GM21717 (cell line): ENCODE results near the gene PTPRN2.
"Not testable (repeated sequence)": the region's sequence is repeated elsewhere in the genome, so short reads cannot be mapped to it uniquely, and the experiment has no call there.

ENCODE experiments used
- ATAC-seq: cut with Tn5 transposase; IDR thresholded peaks from one replicate; pipeline ENCODE4 v1.9.1; 2021; ENCODE audit warnings: mild to moderate bottlenecking, moderate library complexity; ENCODE audit not compliant: unreplicated experiment

PTPRN2 gene

DNA sequence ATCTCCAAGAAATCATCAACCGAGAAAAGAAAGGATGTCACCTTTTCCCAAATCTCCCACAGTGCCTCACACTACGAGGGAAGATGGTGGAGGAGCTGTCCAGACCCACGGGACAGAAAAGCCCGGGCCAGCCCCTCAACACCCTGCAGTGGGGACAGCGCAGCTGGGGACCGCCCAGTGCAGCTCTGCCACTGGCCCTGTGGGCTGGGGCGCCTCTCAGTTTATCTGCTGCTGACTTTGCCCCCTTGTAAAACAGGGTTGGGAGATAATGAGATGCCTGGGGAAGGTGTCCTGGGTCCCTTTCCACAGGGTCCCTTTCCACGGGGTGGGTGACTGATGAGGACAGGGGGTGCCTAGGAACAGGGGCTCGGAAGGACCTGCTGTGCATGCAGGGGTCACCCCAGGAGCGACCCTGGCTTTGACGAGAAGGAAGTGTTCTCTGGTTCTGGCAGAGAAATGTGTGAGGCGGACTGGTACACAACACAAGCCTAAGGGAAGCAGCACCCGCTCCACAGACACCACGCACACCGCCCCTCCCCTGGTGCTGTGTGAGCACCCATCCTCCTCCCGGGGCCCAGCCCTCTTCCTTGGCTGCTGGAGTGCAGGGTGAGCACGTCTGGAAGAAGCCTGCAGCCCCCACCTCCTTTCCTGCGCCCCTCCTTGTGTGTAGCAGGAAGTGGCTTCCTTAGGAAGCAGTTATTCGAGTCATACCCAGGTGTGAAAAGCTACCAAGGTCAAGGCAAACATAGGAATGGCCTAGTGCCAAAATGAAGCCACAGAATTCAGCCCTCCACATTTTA lies 911.0 kb downstream of the PTPRN2 start:
- ATAC-seq, result no peak

DNA sequence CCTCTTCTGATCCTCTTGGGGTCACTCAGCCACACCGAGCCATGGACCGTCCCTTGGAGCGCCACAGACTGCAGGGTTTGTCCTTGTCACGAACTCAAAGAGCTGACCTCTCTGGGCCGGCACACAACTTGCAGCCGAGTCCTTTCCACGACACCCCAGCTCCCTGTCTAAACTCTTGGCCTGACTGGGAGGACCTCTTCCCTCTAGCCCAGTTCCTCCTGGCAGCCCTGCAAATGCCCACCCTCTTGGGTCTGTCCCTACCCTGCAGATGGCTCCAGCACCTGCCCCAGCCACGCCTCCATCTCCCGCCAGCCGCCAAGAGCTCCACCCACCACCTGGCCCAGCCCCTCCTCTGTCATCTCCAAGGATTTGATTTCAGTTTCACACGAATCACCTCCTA lies 911.6 kb downstream of the PTPRN2 start:
- no peak for ATAC-seq

DNA sequence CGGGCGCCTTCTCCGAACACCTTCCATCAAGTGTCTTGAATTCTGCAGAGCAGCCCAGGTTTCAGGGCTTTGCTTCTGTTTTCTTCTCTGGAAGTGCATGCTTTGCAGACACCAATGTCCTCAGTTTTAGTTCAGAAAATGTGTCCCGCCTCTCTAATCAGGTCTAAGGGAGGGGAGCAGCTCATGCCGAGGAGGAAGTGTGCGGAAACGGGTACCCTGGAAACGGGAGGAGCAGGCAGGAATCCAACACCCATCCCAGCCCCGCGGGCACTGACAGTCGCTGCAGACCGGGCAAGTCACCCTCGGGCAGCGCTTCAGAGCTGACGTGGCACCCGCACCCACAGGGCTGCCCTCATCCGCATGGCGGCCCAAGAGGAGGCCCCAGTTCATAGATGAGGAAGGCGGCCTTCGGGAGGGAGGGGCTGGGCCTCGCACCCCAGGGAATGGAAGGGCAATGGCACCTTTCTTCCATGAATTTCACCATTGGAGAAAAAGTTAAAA lies 912.1 kb downstream of the PTPRN2 start:
- ATAC-seq, result no peak

DNA sequence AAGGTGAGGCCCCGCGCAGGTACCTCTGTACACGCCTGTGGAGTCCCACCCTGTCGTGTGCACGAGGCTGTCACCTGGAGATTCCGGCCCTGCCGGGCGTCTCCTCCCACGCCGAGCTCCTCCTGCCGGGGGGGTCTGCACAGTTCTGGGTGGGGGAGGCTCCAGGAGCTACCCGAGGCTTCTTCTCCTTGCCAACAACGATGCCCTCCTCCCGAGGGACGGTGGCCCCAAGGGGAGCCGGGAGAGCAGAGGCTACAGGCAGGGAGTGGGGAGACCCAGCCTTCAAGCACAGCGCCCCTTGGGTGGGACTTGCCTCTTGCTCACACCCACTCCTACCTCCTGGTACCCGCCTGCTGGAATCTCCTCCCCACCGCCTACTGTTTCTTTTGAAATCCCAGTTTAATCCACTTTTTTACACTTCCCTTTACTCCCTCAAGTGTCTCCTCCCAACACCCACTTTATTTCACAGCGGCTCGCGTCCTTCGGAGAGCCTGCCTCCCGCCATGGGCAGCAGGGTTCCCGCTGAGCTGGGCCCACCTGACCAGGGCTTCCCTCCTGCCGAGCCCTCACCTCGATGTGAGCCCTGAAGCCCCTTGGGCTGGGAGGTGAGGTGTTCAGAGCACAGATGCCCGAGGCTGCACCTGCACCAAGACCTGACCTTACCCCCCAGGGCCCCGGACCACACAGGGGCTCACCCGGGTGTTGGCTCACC lies 912.8 kb downstream of the PTPRN2 start:
- ATAC-seq, result no peak

DNA sequence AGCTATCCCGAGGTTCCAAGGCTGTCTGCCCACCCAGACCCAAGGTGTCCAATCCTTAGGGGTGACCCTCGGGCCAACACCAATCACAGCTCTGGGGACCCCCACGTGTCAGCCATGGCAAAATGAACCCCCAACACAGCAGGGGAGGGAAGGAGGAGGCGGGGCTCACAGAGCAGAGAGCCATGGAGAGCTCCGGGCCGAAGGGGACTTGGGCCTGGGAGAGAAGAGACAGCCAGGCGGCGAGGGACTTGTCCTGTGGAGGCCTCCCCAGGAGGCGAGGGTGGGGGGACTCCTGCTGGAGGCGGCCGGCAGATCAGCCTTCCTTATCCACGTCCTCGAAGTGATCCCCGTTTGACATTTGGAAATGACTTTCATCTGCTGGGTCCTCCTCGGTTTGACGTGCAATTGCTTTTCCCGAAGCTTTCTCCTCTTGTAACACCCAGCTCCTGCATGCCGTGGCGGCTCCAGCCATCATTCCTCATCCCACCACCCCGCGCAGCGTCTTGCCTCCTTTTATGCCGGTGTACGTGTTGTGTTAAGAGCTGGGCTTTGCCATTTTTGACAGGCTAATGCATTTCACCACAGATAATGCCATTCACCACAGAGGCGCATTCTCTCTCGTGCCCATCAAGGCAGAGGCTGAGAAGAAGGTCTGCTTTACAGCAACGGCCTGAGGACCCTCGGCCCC lies 913.5 kb downstream of the PTPRN2 start:
- ATAC-seq, result no peak

DNA sequence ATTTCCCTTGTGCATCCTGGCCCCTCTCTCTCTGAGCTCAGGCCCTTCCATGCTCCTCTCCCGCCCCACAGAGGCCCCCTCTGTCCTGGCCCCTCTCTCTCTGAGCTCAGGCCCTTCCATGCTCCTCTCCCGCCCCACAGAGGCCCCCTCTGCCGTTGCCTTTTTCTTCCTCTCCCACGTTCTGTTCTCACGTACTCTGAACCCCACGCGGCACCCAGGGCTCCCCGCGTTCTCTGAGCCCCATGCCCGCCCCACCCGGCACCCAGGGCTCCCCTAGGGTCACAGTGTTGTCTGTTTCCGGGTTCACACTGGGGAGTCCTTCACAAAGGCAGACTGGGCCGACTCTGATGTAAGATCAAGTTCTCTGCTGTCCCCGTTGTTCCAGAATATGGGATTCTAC lies 914.0 kb downstream of the PTPRN2 start:
- no peak for ATAC-seq

DNA sequence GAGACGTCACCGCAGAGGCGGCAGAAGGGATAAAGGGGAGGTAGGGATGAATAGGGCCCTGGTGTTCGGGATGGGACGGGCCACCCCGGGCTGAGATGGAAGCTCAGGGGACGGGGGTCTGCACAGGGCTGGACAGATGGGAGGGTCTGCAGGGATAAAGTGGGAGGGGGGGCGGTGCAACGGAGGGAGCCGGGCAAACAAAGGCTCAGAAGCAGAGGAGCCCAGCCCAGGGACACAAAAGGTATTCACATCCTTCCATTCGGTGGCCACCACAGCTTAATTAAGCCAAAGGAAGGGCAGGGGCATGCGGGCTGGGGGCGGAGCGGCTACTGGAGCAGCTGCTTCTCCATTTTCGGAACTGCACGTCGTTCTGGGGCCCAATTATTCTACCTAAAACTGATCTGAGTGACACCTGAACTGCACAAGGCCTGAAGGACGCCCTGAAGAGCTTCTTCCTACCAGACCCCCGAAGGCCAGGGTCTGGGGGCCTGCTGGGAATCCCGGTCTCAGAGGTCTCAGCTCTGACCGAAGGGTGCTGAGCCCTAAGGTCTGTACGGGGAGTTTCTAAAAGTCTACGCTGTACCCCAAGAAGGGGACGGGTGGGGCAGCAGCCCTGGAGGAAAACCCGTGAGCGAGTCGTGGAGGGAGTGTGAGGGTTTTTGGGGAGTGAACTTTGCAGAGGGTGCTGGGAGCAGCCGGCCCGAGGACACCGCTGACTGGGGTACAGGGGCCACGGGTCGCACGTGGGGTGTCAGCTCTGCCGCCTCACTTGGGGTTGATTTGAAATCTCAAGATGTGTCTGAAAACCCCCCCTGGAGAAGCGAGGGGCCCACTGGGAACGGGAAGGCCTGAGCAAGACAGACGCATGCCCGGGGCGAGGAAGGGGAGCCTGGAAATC lies 916.0 kb downstream of the PTPRN2 start:
- no peak for ATAC-seq

DNA sequence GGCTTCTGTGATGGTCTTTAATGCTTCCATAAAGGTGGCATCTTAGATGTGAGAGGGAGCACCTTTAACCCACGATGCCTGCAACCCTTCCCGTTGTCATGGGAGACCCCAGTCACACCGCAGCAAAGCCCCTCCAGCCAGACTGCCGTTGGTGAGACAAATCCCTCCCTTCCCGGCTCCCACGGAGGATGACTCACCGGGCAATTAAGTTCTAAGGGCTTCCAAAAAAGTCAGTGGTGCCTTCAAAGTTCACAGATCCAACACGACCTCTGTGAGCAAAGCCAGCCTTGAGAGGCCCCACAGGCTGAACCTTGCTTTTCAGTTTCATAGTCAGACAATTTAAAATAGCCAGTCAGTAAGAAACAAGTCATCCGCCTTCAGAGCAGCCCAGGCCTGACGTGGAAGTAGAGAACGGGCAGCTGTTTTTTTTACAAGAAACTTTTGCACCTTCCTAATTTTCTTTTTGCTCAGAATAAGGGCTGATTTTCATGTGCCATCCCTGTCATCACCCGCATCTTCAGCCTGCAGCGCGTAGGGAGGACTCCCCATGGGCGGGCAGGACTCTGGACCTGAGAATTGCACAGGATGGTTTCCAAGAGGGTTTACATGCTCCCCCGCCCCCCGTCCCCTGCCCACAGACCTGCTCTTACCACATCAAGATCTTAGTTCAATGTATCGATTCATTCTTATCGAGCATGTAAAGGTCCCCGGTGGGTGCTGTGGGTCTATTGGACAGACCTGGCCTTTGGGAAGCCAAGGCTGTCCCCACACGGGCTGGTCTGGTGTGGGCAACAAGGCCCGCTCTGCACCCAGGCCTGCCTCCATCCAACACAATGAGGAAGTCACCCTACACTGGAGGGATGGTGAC lies 916.9 kb downstream of the PTPRN2 start:
- no peak for ATAC-seq

DNA sequence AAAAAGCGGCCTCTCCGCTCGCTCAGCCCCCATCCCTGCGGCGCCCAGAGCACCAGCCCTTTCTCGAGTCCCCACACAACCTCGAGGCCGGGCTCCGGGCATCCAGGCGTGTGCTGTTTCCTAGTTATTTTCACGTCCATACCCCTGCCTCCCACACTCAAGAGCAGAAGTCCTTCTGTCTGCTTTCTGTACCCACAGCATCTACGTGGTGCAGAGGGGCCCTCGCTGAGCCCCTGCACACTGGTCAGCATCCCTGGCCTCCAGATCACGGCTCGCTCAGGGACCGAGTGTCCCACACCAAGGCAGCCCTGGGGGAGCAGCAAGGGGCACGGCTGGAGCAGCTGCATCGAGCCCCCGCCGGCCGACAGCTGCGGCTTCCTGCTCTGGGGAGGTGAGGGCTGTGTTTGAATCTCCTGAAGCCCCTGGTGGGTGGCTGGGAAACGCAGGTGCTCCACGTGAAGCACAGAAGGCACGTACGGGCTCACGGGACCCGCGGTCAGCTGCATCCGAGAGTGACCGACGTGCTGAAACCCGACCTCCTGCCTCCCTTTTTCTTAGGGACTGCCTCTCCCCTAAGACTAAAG lies 917.8 kb downstream of the PTPRN2 start:
- no peak for ATAC-seq

DNA sequence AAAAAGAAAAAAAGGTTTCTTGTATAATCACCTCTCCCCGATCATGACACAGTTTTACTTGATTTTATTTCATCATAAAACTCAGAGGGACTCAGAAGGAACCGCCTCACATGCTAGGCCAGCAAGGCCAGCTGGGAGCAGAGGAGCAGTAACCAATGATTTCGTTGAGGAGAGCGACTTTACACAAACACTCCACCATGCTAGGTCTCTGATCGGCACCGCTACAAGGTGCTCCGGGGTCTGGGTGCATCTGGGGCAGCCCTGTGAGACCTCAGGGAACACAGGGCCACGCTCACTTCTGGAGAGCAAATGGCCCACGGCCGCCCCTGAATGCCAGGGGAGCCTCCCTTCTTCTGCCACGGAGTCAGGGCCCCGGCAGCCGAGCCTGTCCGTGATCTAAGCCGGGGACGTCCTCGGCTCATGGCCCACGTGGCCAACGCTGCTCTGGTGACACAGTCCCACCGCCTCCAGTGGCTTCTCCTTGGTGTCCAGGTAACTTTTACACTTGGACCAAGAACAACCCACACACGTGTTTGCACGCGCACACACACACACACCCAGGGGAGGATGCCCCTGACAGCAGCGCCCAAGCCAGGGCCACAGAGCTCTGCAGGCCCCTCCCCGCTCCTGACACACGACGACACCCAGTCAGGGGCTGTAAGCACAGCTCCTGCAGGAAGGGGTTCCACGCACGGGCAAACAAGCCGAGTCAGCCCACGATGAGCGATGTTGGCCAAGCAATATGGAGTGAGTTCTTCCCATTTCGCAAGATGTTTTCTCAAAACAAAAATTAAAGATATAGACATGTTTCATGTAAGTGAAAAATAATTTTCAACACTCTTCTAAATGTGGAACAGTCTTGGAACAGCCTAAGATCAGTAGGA lies 918.5 kb downstream of the PTPRN2 start:
- no peak for ATAC-seq

DNA sequence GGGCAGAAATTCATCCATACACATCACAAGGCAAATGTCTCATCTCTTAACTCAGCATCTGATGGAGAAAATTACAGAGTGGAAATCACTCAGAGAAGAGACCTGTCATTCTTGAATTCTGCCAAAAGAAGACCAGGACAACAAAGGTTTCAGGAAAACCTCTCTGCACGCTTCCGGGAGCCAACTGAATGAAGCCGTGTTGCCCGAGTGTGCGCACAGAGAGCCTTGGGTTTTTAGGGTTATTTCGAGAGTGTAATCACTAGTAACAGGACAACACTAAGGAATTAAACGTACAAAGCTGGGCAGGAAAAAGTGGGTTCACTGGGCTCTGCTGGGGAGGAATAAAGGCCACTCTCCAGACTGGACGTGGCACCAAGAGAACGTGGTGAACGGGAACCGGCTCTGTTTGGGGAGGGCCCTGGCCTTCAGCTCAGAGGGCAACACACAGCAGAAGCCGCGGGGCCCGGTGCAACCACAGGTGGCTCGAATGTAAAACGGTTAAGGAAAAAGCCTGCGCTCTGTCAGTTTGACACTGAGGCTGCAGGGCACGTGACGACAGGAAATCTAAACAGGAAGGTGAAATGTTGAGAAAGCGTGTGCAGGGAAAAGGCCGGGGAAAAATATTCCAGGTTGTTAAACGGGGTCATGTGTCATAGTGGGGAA lies 919.3 kb downstream of the PTPRN2 start:
- ATAC-seq, result no peak

DNA sequence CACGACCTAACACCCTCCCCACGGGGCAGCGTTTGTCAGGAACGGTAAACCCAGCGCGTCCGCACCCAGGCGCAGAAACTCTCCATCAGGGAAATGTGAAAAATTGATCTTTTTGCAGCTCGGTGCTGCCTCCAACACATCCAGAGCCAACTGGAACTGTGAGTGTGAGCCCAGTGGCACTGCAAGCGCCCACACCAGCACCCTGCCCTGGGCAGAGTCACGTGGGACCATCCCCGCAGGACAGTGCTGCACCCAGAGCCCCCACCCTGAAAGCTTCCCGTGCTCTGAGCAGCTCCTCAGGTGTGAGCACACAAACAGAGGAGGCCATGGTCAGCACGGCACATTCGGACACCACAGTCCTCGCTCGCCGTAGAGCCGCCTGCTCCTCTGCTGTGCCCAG lies 919.9 kb downstream of the PTPRN2 start:
- no peak for ATAC-seq

DNA sequence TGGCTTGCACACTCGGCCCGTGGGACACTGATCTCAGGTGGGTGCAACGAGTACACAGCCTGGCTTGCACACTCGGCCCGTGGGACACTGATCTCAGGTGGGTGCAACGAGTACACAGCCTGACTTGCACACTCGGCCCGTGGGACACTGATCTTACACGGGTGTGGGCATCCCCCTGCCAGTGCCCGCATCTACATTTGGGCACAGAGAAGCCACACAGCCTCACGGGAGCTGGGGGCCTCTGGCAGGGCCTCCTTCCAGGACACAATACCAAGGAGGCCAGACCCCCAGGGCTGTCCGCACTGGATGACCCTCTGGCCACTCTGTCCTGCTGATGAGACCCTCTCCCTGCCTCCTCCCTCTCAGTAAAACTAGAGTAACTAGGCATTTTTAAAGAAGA lies 920.4 kb downstream of the PTPRN2 start:
- ATAC-seq, result no peak

DNA sequence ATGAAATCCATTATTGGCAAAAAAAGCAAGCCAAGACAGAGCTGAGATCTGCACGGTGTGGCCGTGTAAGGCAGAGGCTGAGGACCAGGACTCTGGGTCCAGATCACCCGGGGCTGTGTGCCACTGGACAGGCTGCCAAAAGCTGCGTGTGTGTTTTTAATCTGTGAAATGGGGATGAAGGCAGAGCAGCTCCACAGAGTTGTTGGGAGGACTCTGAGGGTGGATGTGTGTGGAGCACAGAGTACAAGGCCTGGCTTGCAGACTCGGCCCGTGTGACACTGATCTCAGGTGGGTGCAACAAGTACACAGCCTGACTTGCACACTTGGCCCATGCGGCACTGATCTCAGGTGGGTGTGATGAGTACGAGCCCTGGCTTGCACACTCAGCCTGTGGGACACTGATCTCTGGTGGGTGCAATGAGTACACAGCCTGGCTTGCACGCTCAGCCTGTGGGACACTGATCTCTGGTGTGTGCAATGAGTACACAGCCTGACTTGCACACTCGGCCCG lies 921.0 kb downstream of the PTPRN2 start:
- ATAC-seq, result no peak

DNA sequence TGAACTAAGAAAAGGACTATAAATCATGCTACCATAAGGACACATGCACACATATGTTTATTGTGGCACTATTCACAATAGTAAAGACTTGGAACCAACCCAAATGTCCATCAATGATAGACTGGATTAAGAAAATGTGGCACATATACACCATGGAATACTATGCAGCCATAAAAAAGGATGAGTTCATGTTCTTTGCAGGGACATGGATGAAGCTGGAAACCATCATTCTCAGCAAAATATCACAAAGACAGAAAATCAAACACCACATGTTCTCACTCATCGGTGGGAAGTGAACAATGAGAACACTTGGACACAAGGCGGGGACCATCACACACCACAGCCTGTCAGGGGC lies 922.0 kb downstream of the PTPRN2 start:
- not testable (repeated sequence) for ATAC-seq

DNA sequence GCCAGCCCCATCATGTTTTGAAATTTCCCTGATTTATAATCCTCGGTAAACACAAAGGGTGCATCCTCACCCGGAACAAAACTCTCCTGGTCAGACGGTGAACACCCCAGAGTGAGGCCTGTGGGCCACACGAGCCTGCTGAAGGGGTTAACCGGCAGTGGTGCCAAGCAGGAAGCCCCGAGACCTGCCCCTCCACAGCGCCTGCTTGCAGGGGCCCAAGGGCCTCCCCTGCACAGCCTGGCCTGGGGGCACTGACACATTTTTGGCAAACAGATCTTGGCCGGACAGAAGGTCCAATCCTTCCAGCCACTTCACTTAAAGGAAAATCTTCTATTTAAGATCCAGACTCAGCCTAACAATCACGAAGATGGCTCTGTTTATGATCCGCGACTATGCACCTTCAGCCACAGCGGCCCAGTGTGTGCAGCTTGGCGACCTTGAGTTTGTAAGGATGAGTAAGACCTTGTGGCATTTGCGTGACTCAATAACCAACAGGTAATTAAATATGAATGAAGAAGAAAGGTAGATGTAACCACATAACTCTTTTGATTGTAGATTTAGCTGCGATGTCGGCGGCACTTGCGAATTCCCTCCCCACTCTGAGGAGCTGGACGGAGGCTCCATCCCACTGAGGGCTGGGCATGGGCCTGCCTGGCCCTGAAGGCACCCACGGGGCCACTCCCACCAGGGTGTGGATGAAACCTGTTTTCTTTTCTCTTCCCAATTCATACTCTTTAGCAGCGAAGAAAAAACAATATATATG lies 922.6 kb downstream of the PTPRN2 start:
- ATAC-seq, result no peak

DNA sequence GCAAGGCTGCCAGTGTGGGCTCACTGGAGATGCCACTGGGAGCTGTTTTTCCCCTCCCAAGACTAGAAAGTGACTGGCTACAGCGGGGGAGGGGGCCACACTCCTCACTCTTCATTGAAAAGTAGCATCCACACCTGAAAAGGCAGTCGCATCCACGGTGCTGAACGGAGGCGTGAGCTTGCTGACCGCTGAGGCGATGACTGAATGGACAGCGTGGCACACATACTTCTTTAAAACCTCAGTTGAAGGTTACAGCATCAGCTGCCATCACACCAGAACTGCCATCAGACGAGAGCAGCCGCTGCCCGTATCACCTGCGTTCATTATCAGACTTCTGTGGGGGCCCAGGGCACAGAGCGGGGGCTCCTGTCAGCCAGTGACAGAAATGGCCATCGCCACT lies 923.6 kb downstream of the PTPRN2 start:
- ATAC-seq, result no peak
